Measurements from ENCODE around the gene DHRSX. TPM values are rescaled to one million over a fixed set of nuclear protein-coding genes. Genes with fewer than 3 reads are reported as not detected.
"Not testable (repeated sequence)": the region's sequence is repeated elsewhere in the genome, so short reads cannot be mapped to it uniquely, and the experiment has no call there.

DHRSX gene
- total RNA-seq, 3 donors from 2014 or later = 24.3 to 39.0 (median 29.2) TPM

- TF ChIP-seq CTCF (IDR thresholded peaks at IDR 0.05) = no peak
- Histone ChIP-seq H3K4me1 (no peaks in the 10 kb centered on the region), H3K4me3 (no peak overlapping the region), H3K27ac (no peak overlapping the region), H3K9me3 (no peaks in the 10 kb centered on the region), H3K27me3 (no peaks in the 10 kb centered on the region), H3K36me3 (no peaks in the 10 kb centered on the region)
- no peak for DNase-seq (ENCODE audit: low spot score in 2 of 2)
- intact Hi-C loops (cut with DNase I; ENCODE audit: low total_unique reads) = no loop called here
Measured at GRCh38 chrX:2283111-2283859, 217.5 kb downstream of the DHRSX start.

GRCh38 chrX:2282490-2283090 is 218.2 kb downstream of the DHRSX start:
- DNase-seq (ENCODE audit: low spot score in 2 of 2) = no peak
- Histone ChIP-seq H3K4me1 (no peaks in the 10 kb centered on the region), H3K36me3 (no peaks in the 10 kb centered on the region), H3K4me3 (no peak overlapping the region), H3K27me3 (no peaks in the 10 kb centered on the region), H3K9me3 (no peaks in the 10 kb centered on the region), H3K27ac (no peak overlapping the region)
- intact Hi-C loops (cut with DNase I; ENCODE audit: low total_unique reads) = no loop called here
- TF ChIP-seq POLR2A (IDR thresholded peaks at IDR 0.05) (no peak), CTCF (IDR thresholded peaks at IDR 0.05) (no peak), POLR2AphosphoS5 (IDR thresholded peaks at IDR 0.05) (no peak)

GRCh38 chrX:2272337-2272736 is 228.4 kb downstream of the DHRSX start:
- Histone ChIP-seq H3K36me3 (no peaks in the 10 kb centered on the region), H3K4me1 (no peaks in the 10 kb centered on the region), H3K27me3 (no peaks in the 10 kb centered on the region), H3K27ac (no peak overlapping the region), H3K4me3 (no peak overlapping the region), H3K9me3 (no peaks in the 10 kb centered on the region)
- DNase-seq (ENCODE audit: low spot score in 2 of 2) = no peak
- intact Hi-C loops (cut with DNase I; ENCODE audit: low total_unique reads) = no loop called here
- TF ChIP-seq CTCF (IDR thresholded peaks at IDR 0.05) (no peak), POLR2A (IDR thresholded peaks at IDR 0.05) (no peak), POLR2AphosphoS5 (IDR thresholded peaks at IDR 0.05) (no peak)

GRCh38 chrX:2271595-2271994 is 229.2 kb downstream of the DHRSX start:
- H3K27ac ChIP-seq; H3K27me3 ChIP-seq; H3K4me3 ChIP-seq; H3K36me3 ChIP-seq; DNase-seq (ENCODE audit: low spot score in 2 of 2); H3K4me1 ChIP-seq; intact Hi-C loops (cut with DNase I; ENCODE audit: low total_unique reads); H3K9me3 ChIP-seq: not testable (repeated sequence)

- H3K4me3 ChIP-seq; H3K27me3 ChIP-seq; H3K4me1 ChIP-seq; H3K27ac ChIP-seq; H3K9me3 ChIP-seq; DNase-seq (ENCODE audit: low spot score in 2 of 2); H3K36me3 ChIP-seq; intact Hi-C loops (cut with DNase I; ENCODE audit: low total_unique reads): not testable (repeated sequence)
Measured at GRCh38 chrX:2270783-2271182, 230.0 kb downstream of the DHRSX start.

GRCh38 chrX:2267890-2268289 is 232.9 kb downstream of the DHRSX start:
- H3K4me3 ChIP-seq = no peak overlapping the region
- no peak for TF ChIP-seq POLR2A (IDR thresholded peaks at IDR 0.05)

More at GRCh38 chrX:2267890-2268289, 232.9 kb downstream of the DHRSX start:
- no peak for DNase-seq (ENCODE audit: low spot score in 2 of 2)
- no peaks in the 10 kb centered on the region for H3K4me1 ChIP-seq
- H3K9me3 ChIP-seq = no peaks in the 10 kb centered on the region
- H3K27ac ChIP-seq = no peak overlapping the region
- no peaks in the 10 kb centered on the region for H3K27me3 ChIP-seq
- no peaks in the 10 kb centered on the region for H3K36me3 ChIP-seq
- intact Hi-C loops (cut with DNase I; ENCODE audit: low total_unique reads) = no loop called here

All from breast epithelium (tissue), 4 donors.